ENCODE data around the gene ERRFI1. TPM values are rescaled to one million over a fixed set of nuclear protein-coding genes. Genes with fewer than 3 reads are reported as not detected.
A peak's percentile ranks its signal among the peaks of the same experiment; 100 is the strongest.

The ERRFI1 gene
- total RNA-seq, 1 donor from 2014 or later: 175 TPM

DNA sequence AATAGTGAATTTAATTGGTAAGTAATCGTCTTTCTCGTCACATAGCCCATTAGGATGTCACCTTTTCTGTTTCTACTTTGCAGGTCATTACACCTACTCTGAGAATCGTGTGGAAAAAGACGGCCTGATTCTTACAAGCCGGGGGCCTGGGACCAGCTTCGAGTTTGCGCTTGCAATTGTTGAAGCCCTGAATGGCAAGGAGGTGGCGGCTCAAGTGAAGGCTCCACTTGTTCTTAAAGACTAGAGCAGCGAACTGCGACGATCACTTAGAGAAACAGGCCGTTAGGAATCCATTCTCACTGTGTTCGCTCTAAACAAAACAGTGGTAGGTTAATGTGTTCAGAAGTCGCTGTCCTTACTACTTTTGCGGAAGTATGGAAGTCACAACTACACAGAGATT is 41.3 kb downstream of the ERRFI1 start:
- TF ChIP-seq, protein P1, sequence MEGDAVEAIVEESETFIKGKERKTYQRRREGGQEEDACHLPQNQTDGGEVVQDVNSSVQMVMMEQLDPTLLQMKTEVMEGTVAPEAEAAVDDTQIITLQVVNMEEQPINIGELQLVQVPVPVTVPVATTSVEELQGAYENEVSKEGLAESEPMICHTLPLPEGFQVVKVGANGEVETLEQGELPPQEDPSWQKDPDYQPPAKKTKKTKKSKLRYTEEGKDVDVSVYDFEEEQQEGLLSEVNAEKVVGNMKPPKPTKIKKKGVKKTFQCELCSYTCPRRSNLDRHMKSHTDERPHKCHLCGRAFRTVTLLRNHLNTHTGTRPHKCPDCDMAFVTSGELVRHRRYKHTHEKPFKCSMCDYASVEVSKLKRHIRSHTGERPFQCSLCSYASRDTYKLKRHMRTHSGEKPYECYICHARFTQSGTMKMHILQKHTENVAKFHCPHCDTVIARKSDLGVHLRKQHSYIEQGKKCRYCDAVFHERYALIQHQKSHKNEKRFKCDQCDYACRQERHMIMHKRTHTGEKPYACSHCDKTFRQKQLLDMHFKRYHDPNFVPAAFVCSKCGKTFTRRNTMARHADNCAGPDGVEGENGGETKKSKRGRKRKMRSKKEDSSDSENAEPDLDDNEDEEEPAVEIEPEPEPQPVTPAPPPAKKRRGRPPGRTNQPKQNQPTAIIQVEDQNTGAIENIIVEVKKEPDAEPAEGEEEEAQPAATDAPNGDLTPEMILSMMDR (IDR thresholded peaks at IDR 0.05; ENCODE audit: insufficient read depth, low read length, severe bottlenecking): no peak
- DNase-seq (ENCODE audit: low read depth) (no peak), FAIRE-seq (no peak)
- H3K36me3 ChIP-seq (ENCODE audit: control insufficient read depth, insufficient read depth, low read length): peaks cover 16% of the 10 kb centered on the region
- no peak overlapping the region for H3K4me3 ChIP-seq (ENCODE audit: low read depth, low read length)
- no peaks in the 10 kb centered on the region for H3K27me3 ChIP-seq (ENCODE audit: control insufficient read depth, insufficient read depth, low read length)

DNA sequence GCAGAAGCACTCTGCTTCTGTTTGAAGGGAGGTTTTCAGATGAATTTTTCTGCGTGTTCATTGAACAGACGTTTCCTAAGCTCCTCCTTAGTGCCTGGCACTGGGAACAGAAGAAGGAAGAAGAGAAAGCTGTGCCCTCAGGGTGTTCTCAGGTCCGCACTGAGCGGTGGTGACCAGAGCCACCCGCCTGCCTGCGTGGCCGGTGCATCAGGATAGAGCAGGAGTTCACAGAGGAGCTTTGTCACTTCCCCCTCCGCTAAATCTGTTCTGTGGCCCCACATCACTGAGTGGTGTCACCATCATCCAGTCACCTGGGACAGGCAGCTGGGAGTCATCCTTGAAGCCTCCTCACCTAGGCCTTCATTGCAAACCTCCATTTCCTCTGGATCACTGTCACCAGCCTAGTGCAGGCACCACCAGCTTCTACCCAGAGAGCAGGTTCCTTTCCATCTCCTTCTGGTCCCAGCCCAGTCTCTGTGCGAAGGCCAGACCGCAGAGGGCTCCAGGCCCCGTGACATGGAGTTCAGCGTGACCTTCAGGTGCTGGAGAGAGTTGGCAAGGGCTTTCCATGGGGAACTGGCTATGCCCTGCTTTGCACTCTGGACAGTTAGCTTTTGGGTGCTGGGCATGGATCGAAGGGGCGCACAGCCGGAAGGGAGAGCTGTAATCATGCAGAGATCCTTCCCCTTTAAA is 42.9 kb downstream of the ERRFI1 start:
- TF ChIP-seq, protein P1 (IDR thresholded peaks at IDR 0.05; ENCODE audit: insufficient read depth, low read length, severe bottlenecking): no peak
- Histone ChIP-seq H3K36me3 (ENCODE audit: control insufficient read depth, insufficient read depth, low read length) (peaks cover 21% of the 10 kb centered on the region), H3K4me3 (ENCODE audit: low read depth, low read length) (no peak overlapping the region), H3K27me3 (ENCODE audit: control insufficient read depth, insufficient read depth, low read length) (no peaks in the 10 kb centered on the region)
- DNase-seq (ENCODE audit: low read depth) (no peak), FAIRE-seq (no peak)

DNA sequence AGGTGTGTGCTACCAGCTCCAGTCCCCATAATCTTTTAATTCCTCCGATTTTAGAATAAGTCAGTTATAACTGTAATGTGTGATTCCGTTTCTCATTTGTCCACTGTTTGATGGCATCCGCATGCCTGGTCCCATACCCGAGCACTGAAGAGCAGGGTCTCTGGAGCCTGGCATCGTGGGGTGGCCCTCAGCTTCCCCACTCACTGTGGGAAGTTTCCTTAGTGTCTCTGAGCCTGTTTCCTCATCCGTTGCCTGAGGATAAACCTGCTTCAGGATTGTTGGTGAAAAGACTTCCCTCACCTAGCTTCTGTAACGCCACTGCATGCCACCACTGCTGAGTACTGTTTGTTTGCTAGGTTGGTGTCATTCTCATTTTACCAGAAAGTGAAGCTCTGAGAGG is 45.1 kb downstream of the ERRFI1 start:
- Histone ChIP-seq H3K36me3 (ENCODE audit: control insufficient read depth, insufficient read depth, low read length) (peaks cover 23% of the 10 kb centered on the region), H3K27me3 (ENCODE audit: control insufficient read depth, insufficient read depth, low read length) (no peaks in the 10 kb centered on the region), H3K4me3 (ENCODE audit: low read depth, low read length) (no peak overlapping the region)
- TF ChIP-seq, protein P1 (IDR thresholded peaks at IDR 0.05; ENCODE audit: insufficient read depth, low read length, severe bottlenecking): no peak
- no peak for FAIRE-seq
- DNase-seq (ENCODE audit: low read depth): no peak

DNA sequence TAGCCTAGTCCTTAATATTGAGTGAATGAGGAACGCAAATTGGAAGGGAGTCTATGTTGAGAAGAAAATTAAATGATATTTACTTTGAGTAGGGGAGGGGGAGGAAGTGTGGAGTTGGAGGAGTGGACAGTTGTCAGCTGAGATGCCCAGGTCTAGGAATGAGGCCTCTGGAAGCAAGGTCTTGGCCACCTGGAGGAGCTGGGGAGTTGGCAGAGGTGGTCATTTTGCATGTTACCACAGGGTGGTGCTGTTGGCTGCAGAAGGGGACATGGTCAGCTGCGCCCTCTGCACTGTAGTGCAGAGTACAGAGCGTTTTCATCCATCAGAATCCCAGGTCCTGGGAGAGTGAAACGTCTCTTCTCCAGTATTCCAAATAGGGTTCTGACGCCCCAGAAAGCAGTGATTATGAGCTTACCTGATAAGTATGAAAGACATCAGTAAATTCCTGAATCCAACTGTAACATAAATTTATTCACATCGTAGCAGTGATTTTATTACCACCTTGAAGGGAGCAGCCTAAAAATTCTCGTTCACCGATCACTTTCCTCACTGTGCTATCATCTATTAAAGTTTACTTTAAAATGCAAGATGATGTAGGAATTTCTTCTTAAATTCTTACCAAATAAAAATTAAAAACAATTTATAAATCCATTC is 50.8 kb downstream of the ERRFI1 start:
- Histone ChIP-seq H3K27me3 (ENCODE audit: control insufficient read depth, insufficient read depth, low read length) (no peaks in the 10 kb centered on the region), H3K36me3 (ENCODE audit: control insufficient read depth, insufficient read depth, low read length) (peaks cover 17% of the 10 kb centered on the region), H3K4me3 (ENCODE audit: low read depth, low read length) (no peak overlapping the region)
- DNase-seq (ENCODE audit: low read depth) (peak; percentile 73), FAIRE-seq (peak; percentile 40)
- TF ChIP-seq, protein P1 (IDR thresholded peaks at IDR 0.05; ENCODE audit: insufficient read depth, low read length, severe bottlenecking): peak; percentile 97

DNA sequence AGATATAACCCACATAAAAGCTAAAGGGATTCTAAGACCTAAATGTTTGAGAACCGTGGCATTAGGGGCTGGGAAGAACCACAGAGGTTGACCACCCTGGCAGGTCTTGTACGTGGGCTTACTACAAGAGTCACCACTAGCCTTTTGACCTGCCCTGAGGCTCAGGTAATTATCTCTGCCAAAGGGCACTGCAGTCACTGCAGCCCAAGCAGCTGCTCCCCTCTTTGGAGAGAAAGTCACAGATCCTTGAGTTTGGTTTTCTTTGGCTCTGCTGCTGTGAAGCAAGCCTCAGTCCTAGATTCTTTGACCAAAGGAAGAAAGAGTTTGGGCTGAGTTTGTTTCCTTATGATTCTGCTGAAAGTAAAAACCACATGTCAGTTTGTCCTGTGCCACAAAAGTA is 53.0 kb downstream of the ERRFI1 start:
- no peak overlapping the region for H3K4me3 ChIP-seq (ENCODE audit: low read depth, low read length)
- TF ChIP-seq, protein P1 (IDR thresholded peaks at IDR 0.05; ENCODE audit: insufficient read depth, low read length, severe bottlenecking): no peak
- FAIRE-seq (no peak), DNase-seq (ENCODE audit: low read depth) (no peak)
- peaks cover 18% of the 10 kb centered on the region for H3K36me3 ChIP-seq (ENCODE audit: control insufficient read depth, insufficient read depth, low read length)
- H3K27me3 ChIP-seq (ENCODE audit: control insufficient read depth, insufficient read depth, low read length): no peaks in the 10 kb centered on the region
